OCI-LY1 (cell line): ENCODE results near the gene SMU1.

Source experiments
- H2AFZ ChIP-seq: fragments of 200-600 bp; sonication (generic), shearing (Covaris generic); 2 replicates; pipeline ENCODE4 v1.6.0; 2014; ENCODE audit warnings: antibody characterized with exemption, mild to moderate bottlenecking, low read length
- H3F3A ChIP-seq: fragments of 200-600 bp; sonication (generic), shearing (Covaris generic); 2 replicates; pipeline ENCODE4 v1.6.0; 2014; ENCODE audit warnings: mild to moderate bottlenecking, antibody characterized with exemption, low read length, moderate library complexity; ENCODE audit not compliant: insufficient read depth
- H3K27ac ChIP-seq: fragments of 200-600 bp; sonication (generic); 2 replicates; pipeline ENCODE4 v1.5.1; 2014; ENCODE audit warnings: low read length, mixed run types, mild to moderate bottlenecking, low read depth; ENCODE audit not compliant: poor library complexity, severe bottlenecking
- H3K27me3 ChIP-seq: fragments of 200-600 bp; sonication (generic); 2 replicates; pipeline ENCODE4 v1.6.0; 2014; ENCODE audit warnings: antibody characterized with exemption, mild to moderate bottlenecking, low read length, moderate library complexity; ENCODE audit not compliant: insufficient read depth
- H3K36me3 ChIP-seq: fragments of 200-600 bp; sonication (generic); 2 replicates; pipeline ENCODE4 v1.6.1; 2014; ENCODE audit warnings: mild to moderate bottlenecking, antibody characterized with exemption, low read length, moderate library complexity, mixed read lengths; ENCODE audit not compliant: insufficient read depth
- H3K4me1 ChIP-seq: fragments of 200-600 bp; sonication (generic); 2 replicates; pipeline ENCODE4 v1.5.1; 2014; ENCODE audit warnings: mild to moderate bottlenecking, low read length, moderate library complexity; ENCODE audit not compliant: insufficient read depth, severe bottlenecking
- H3K4me2 ChIP-seq: fragments of 200-600 bp; sonication (generic), shearing (Covaris generic); 2 replicates; pipeline ENCODE4 v1.6.1; 2014; ENCODE audit warnings: low read length
- H3K4me3 ChIP-seq: fragments of 200-600 bp; sonication (generic); 2 replicates; pipeline ENCODE4 v1.5.1; 2014; ENCODE audit warnings: low read length, low read depth, mild to moderate bottlenecking, mixed read lengths; ENCODE audit not compliant: poor library complexity, severe bottlenecking
- H3K79me2 ChIP-seq: fragments of 200-600 bp; shearing (Covaris generic); 2 replicates; pipeline ENCODE4 v1.6.1; 2016; ENCODE audit warnings: mixed run types, low read length, mixed read lengths; ENCODE audit not compliant: insufficient read depth
- H3K9ac ChIP-seq: fragments of 200-600 bp; sonication (generic), shearing (Covaris generic); 2 replicates; pipeline ENCODE4 v1.6.1; 2014; ENCODE audit warnings: mild to moderate bottlenecking, low read length, mixed read lengths
- H3K9me2 ChIP-seq: fragments of 200-600 bp; sonication (generic), shearing (Covaris generic); 2 replicates; pipeline ENCODE4 v1.6.1; 2014; ENCODE audit warnings: low read depth, mild to moderate bottlenecking, low read length, mixed read lengths
- H3K9me3 ChIP-seq: fragments of 200-600 bp; shearing (Covaris generic); 2 replicates; pipeline ENCODE4 v1.6.1; 2014; ENCODE audit warnings: low read length, mixed read lengths
- H4K20me1 ChIP-seq: fragments of 200-600 bp; sonication (generic), shearing (Covaris generic); 2 replicates; pipeline ENCODE4 v1.6.0; 2016; ENCODE audit warnings: mild to moderate bottlenecking, low read length; ENCODE audit not compliant: insufficient read depth
- CTCF ChIP-seq: fragments of 200-600 bp; sonication (generic), shearing (Covaris generic); IDR thresholded peaks from 2 replicates; pipeline ENCODE4 v1.5.1; 2017; ENCODE audit warnings: mild to moderate bottlenecking, antibody characterized with exemption, low read length, moderate library complexity, mixed read lengths
- EZH2 ChIP-seq: fragments of 200-600 bp; sonication (generic), shearing (Covaris generic); IDR thresholded peaks from 2 replicates; pipeline ENCODE4 v1.8.0; 2017; ENCODE audit warnings: borderline replicate concordance, mixed run types, mild to moderate bottlenecking, antibody characterized with exemption, low read length, moderate library complexity, mixed read lengths

The SMU1 gene

GRCh38 chr9:33111631-33112030, 35.2 kb upstream of the SMU1 start:
- Histone ChIP-seq H3K27me3 (no peaks in the 10 kb centered on the region), H3K27ac (no peak overlapping the region), H3K79me2 (no peaks in the 10 kb centered on the region), H3K36me3 (no peaks in the 10 kb centered on the region), H3K4me1 (no peaks in the 10 kb centered on the region), H3K9me3 (no peaks in the 10 kb centered on the region), H3K9me2 (no peaks in the 10 kb centered on the region), H3K4me3 (no peak overlapping the region), H3K4me2 (no peak overlapping the region), H2AFZ (no peak overlapping the region), H4K20me1 (no peaks in the 10 kb centered on the region), H3K9ac (no peak overlapping the region), H3F3A (no peaks in the 10 kb centered on the region)
- TF ChIP-seq EZH2 (no peak), CTCF (no peak)

DNA sequence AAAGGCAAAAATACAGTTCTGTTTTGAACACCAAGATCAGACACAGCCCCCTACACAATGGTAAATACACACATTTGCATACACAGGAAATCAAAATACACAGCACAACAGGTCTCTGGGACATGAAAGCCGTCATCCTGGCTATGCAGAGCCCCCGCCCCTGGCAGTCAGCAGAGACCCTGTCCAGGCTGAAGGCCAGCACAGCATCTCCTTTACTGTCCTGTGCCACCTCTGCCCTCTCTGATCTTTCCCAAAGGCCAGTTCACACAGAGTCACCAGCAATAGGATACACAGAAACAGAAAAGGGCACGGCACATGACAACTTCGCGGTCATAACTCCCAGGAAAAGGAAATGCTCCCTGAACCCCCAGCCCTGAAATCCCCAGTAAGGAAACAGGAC, 34.2 kb upstream of the SMU1 start:
- Histone ChIP-seq H3F3A (no peaks in the 10 kb centered on the region), H3K79me2 (no peaks in the 10 kb centered on the region), H3K4me2 (no peak overlapping the region), H4K20me1 (no peaks in the 10 kb centered on the region), H3K27me3 (no peaks in the 10 kb centered on the region), H3K36me3 (no peaks in the 10 kb centered on the region), H3K9me3 (no peaks in the 10 kb centered on the region), H3K27ac (no peak overlapping the region), H2AFZ (no peak overlapping the region), H3K9ac (no peak overlapping the region), H3K9me2 (no peaks in the 10 kb centered on the region), H3K4me1 (no peaks in the 10 kb centered on the region), H3K4me3 (no peak overlapping the region)
- TF ChIP-seq EZH2 = no peak
- TF ChIP-seq CTCF = no peak

- Histone ChIP-seq H3K9me3 (no peaks in the 10 kb centered on the region), H3F3A (no peaks in the 10 kb centered on the region), H3K27me3 (no peaks in the 10 kb centered on the region), H3K4me1 (no peaks in the 10 kb centered on the region), H3K9ac (no peak overlapping the region), H2AFZ (no peak overlapping the region), H4K20me1 (no peaks in the 10 kb centered on the region), H3K4me3 (no peak overlapping the region), H3K9me2 (no peaks in the 10 kb centered on the region), H3K27ac (no peak overlapping the region), H3K79me2 (no peaks in the 10 kb centered on the region), H3K36me3 (no peaks in the 10 kb centered on the region), H3K4me2 (no peak overlapping the region)
- no peak for TF ChIP-seq EZH2
- TF ChIP-seq CTCF = no peak
Measured at GRCh38 chr9:33109850-33110595, 33.5 kb upstream of the SMU1 start.
